Body of pancreas (tissue), 4 donors: ENCODE measurements around the gene PCCA. TPM values are rescaled to one million over a fixed set of nuclear protein-coding genes. Genes with fewer than 3 reads are reported as not detected.
"Not testable (repeated sequence)": the region's sequence is repeated elsewhere in the genome, so short reads cannot be mapped to it uniquely, and the experiment has no call there.

ENCODE experiments used
- ATAC-seq: fragments of 150-250 bp; one replicate; pipeline ENCODE4 v1.9.1; 2016
- DNase-seq, 4 donors: peaks; one replicate each; pipeline ENCODE4 v3.0.0-alpha.2; 2019
- H3K27ac ChIP-seq, 4 donors: fragments of 200-600 bp; sonication (generic); 1 replicate in 3 of 4; 2 replicates in 1 of 4; pipeline versions ENCODE4 v1.5.1 to v1.6.1; 2016 to 2019; ENCODE audit warnings: mild to moderate bottlenecking in 1 of 4, mixed read lengths in 1 of 4, moderate library complexity in 1 of 4
- H3K27me3 ChIP-seq, 2 donors: fragments of 200-600 bp; sonication (generic); one replicate each; pipeline ENCODE4 v1.6.0; 2016; ENCODE audit warnings: mild to moderate bottlenecking in 1 of 2
- H3K36me3 ChIP-seq, 2 donors: fragments of 200-600 bp; sonication (generic); replicated peaks in 1 of 2; 2 replicates each; pipeline ENCODE4 v1.5.1; 2016; ENCODE audit warnings: low read depth in 2 of 2; ENCODE audit not compliant: insufficient read depth in 1 of 2
- H3K4me1 ChIP-seq: fragments of 200-600 bp; sonication (generic); one replicate; pipeline ENCODE4 v1.6.0; 2016
- H3K4me3 ChIP-seq, 2 donors: fragments of 200-600 bp; sonication (generic); 1 replicate in 1 of 2; 2 replicates in 1 of 2; pipeline ENCODE4 v1.5.1; 2016 to 2019
- H3K9me3 ChIP-seq, 3 donors: fragments of 200-600 bp; sonication (generic); 1 replicate in 2 of 3; 2 replicates in 1 of 3; pipeline ENCODE4 v1.5.1; 2016
- CTCF ChIP-seq, 7 experiments: fragments of 450-650 bp in 4 of 7; fragments of 200-600 bp in 3 of 7; sonication (generic) in 3 of 7; IDR thresholded peaks; one replicate each; pipeline ENCODE4 v1.5.1; 2016 to 2019; ENCODE audit warnings: antibody characterized with exemption in 7 of 7
- POLR2A ChIP-seq, 3 donors: fragments of 450-650 bp; IDR thresholded peaks; one replicate each; pipeline ENCODE4 v1.6.1; 2016; ENCODE audit warnings: antibody characterized with exemption in 3 of 3, mild to moderate bottlenecking in 2 of 3
- WGBS, 2 donors: methylation state at CpG; one replicate each; pipeline ENCODE4 v1.1.5; 2017; 5-methylcytosine and 5-hydroxymethylcytosine counted together
- intact Hi-C: fragments of 100-400 bp; cut with DNase I; formaldehyde crosslinking; loops from one replicate; pipeline ENCODE4 v1.15.1; 2023
- total RNA-seq, 2 donors: library from RNA; depleted of rRNA; stranded (reverse); fragments of >200 nt; gene quantifications; one replicate each; pipeline ENCODE4 v1.1.0, GENCODE V29; 2016

Gene PCCA
- total RNA-seq, 2 donors from 2014 or later: 45.2 to 46.2 TPM

DNA sequence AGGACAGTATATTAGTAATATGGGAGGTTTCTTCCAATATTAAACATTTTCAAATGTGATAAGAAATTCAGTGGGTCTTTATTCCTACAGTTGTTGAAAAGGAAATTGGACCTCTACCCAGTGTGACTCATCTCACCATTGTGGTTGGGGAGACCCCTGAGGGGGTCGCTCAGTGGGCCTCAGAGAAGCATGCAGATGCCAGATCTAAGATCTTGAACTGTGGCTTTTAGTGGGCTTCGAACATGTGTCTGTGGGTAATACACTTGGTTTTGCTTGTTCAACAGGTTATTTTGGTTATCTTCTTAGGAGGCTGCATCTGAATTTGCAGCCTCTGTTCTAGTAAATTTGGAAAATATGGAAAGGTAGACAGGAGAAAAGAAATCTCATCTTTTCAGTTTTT lies 132.3 kb downstream of the PCCA start:
- DNase-seq: no peak
- no peaks in the 10 kb centered on the region for H3K27me3 ChIP-seq
- no peak for ATAC-seq
- H3K4me1 ChIP-seq: no peaks in the 10 kb centered on the region
- 83 to 88% methylated on average over 2 of the region's 2 CpGs for WGBS, 2 donors
- intact Hi-C loops: no loop called here
- H3K36me3 ChIP-seq: no peaks in the 10 kb centered on the region
- TF ChIP-seq CTCF (IDR thresholded peaks at IDR 0.05): no peak
- TF ChIP-seq POLR2A (IDR thresholded peaks at IDR 0.05): no peak
- H3K9me3 ChIP-seq: no peaks in the 10 kb centered on the region
- H3K4me3 ChIP-seq: no peak overlapping the region
- H3K27ac ChIP-seq: no peak overlapping the region

DNA sequence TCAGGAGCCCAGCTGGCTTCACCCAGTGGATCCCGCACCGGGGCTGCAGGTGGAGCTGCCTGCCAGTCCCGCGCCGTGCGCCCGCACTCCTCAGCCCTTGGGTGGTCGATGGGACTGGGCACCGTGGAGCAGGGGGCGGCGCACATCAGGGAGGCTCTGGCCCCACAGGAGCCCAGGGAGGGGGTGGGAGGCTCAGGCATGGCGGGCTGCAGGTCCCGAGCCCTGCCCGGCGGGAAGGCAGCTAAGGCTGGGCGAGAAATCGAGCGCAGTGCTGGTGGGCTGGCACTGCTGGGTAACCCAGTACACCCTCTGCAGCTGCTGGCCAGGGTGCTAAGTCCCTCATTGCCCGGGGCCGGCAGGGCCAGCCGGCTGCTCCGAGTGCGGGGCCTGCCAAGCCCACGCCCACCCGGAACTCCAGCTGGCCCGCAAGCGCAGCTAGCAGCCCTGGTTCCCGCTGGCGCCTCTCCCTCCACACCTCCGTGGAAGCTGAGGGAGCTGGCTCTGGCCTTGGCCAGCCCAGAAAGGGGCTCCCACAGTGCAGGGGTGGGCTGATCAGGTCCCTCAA lies 135.2 kb downstream of the PCCA start:
- not testable (repeated sequence) for H3K4me3 ChIP-seq
- 86 to 94% methylated on average over 6 to 17 of the region's 30 CpGs for WGBS, 2 donors

GRCh38 chr13:100229603-100230002 lies 140.7 kb downstream of the PCCA start:
- DNase-seq (no peak), ATAC-seq (no peak)
- H3K9me3 ChIP-seq: no peaks in the 10 kb centered on the region
- H3K36me3 ChIP-seq: no peaks in the 10 kb centered on the region
- no peak for TF ChIP-seq POLR2A (IDR thresholded peaks at IDR 0.05)
- no peak for TF ChIP-seq CTCF (IDR thresholded peaks at IDR 0.05)
- H3K27ac ChIP-seq: no peak overlapping the region
- H3K4me1 ChIP-seq: peaks cover 13% of the 10 kb centered on the region
- H3K27me3 ChIP-seq: no peaks in the 10 kb centered on the region
- no peak overlapping the region for H3K4me3 ChIP-seq
- intact Hi-C loops: no loop called here
- WGBS, 2 donors: 87% methylated on average over 7 of the region's 7 CpGs

More for the DNA sequence above, 135.2 kb downstream of the PCCA start:
- H3K4me1 ChIP-seq, ATAC-seq, H3K9me3 ChIP-seq, DNase-seq, H3K27ac ChIP-seq, H3K27me3 ChIP-seq, H3K36me3 ChIP-seq, intact Hi-C loops: not testable (repeated sequence)

DNA sequence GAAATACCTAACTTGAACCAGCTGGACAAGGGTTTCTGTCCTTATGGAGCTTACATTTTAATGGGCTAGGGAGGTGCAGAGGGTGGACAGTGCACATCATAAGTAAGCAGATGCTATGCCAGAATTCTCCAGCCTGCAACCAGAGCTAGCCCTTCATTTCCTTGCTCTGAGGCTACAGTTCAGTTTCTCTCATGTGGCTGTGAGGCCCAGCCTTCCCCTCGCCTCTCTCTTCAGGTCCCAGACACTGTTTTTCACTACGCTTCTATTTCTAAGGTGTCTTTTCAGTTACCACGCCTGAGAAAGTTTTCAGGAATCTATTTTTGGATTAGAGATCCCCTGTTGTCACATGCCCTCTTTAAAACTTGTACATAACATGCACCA lies 141.9 kb downstream of the PCCA start:
- Histone ChIP-seq H3K9me3 (no peaks in the 10 kb centered on the region), H3K27me3 (no peaks in the 10 kb centered on the region), H3K27ac (no peak overlapping the region), H3K36me3 (no peaks in the 10 kb centered on the region), H3K4me3 (no peak overlapping the region), H3K4me1 (peaks cover 23% of the 10 kb centered on the region)
- ATAC-seq: no peak
- intact Hi-C loops: no loop called here
- 85 to 96% methylated on average over 3 of the region's 3 CpGs for WGBS, 2 donors
- TF ChIP-seq CTCF (IDR thresholded peaks at IDR 0.05) (no peak), POLR2A (IDR thresholded peaks at IDR 0.05) (no peak)
- no peak for DNase-seq

DNA sequence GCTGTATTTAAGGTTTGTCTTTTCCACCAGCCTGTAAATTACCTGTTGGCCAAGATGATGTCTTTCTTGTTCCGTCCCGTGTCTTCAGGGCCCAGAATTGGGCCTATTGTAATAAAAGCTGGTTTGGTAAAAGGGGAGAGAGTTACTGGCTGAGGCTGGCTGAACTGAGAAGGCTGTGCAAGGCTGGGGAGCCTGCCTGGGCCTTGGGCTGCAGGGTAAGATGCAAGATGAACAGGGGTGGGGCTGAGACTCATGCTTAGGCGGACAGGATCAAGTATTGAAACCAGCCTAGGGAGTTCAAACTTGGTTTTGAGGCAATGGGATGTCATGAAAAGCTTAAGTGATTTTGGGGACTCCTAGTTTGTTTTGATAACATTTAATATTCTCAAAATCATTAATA lies 142.3 kb downstream of the PCCA start:
- WGBS, 2 donors: 94 to 97% methylated on average over 3 of the region's 3 CpGs
- Histone ChIP-seq H3K9me3 (no peaks in the 10 kb centered on the region), H3K4me3 (no peak overlapping the region), H3K27me3 (no peaks in the 10 kb centered on the region), H3K36me3 (no peaks in the 10 kb centered on the region), H3K27ac (no peak overlapping the region), H3K4me1 (peaks cover 24% of the 10 kb centered on the region)
- ATAC-seq: no peak
- DNase-seq: no peak
- TF ChIP-seq POLR2A (IDR thresholded peaks at IDR 0.05) (no peak), CTCF (IDR thresholded peaks at IDR 0.05) (no peak)
- intact Hi-C loops: no loop called here
